Thyroid gland (tissue), 4 donors: ENCODE results near the gene N4BP2L2.

Source experiments
- POLR2A ChIP-seq, 2 donors: fragments of 450-650 bp; IDR thresholded peaks; one replicate each; pipeline ENCODE4 v1.6.1; 2017; ENCODE audit warnings: antibody characterized with exemption in 2 of 2, mild to moderate bottlenecking in 2 of 2, moderate library complexity in 1 of 2
- TF ChIP-seq, protein P1 (sequence below), 6 experiments: fragments of 200-600 bp in 3 of 6; fragments of 450-650 bp in 3 of 6; sonication (generic) in 3 of 6; IDR thresholded peaks; one replicate each; pipeline ENCODE4 v1.5.1; 2016 to 2019; ENCODE audit warnings: antibody characterized with exemption in 6 of 6, mild to moderate bottlenecking in 2 of 6, inconsistent platforms in 1 of 6, moderate library complexity in 1 of 6

DNA sequence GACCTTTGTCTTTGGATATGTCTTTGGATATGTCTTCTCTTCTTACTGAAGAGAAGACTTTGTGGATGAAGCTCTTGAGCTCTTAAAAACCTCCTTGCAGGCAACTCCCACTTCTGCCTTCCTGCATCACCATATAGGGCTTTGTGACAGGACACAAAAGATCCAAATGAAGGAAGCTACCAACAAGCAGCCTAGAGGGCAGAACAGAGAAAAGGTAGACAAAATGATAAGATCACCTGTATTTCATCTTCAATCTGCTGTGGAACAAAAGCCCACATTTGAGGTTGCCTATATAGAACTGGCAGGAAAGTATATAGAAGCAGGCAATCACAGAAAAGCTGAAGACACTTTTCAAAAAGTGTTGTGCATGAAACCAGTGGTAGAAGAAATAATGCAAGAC lies 153.2 kb downstream of the N4BP2L2 start:
- TF ChIP-seq, protein P1, sequence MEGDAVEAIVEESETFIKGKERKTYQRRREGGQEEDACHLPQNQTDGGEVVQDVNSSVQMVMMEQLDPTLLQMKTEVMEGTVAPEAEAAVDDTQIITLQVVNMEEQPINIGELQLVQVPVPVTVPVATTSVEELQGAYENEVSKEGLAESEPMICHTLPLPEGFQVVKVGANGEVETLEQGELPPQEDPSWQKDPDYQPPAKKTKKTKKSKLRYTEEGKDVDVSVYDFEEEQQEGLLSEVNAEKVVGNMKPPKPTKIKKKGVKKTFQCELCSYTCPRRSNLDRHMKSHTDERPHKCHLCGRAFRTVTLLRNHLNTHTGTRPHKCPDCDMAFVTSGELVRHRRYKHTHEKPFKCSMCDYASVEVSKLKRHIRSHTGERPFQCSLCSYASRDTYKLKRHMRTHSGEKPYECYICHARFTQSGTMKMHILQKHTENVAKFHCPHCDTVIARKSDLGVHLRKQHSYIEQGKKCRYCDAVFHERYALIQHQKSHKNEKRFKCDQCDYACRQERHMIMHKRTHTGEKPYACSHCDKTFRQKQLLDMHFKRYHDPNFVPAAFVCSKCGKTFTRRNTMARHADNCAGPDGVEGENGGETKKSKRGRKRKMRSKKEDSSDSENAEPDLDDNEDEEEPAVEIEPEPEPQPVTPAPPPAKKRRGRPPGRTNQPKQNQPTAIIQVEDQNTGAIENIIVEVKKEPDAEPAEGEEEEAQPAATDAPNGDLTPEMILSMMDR (IDR thresholded peaks at IDR 0.05) = no peak
- TF ChIP-seq POLR2A (IDR thresholded peaks at IDR 0.05) = no peak
